HG03135 (cell line): Measurements from ENCODE around the gene MAGI3.
"Not testable (repeated sequence)": the region's sequence is repeated elsewhere in the genome, so short reads cannot be mapped to it uniquely, and the experiment has no call there.

ENCODE experiments used
- ATAC-seq: cut with Tn5 transposase; IDR thresholded peaks from one replicate; pipeline ENCODE4 v1.9.1; 2021; ENCODE audit warnings: mild to moderate bottlenecking, moderate library complexity; ENCODE audit not compliant: unreplicated experiment

The MAGI3 gene

GRCh38 chr1:113396585-113396984 lies 6.3 kb downstream of the MAGI3 start:
- no peak for ATAC-seq

GRCh38 chr1:113399062-113399583 lies 8.8 kb downstream of the MAGI3 start:
- no peak for ATAC-seq

GRCh38 chr1:113401067-113401466 lies 10.8 kb downstream of the MAGI3 start:
- no peak for ATAC-seq

- ATAC-seq: no peak
Observed at GRCh38 chr1:113401728-113402127, 11.4 kb downstream of the MAGI3 start.

- ATAC-seq: no peak
Observed at GRCh38 chr1:113403065-113403464, 12.8 kb downstream of the MAGI3 start.

- no peak for ATAC-seq
Observed at GRCh38 chr1:113405573-113405972, 15.3 kb downstream of the MAGI3 start.

- not testable (repeated sequence) for ATAC-seq
Observed at GRCh38 chr1:113406149-113406548, 15.8 kb downstream of the MAGI3 start.

GRCh38 chr1:113409363-113409762 lies 19.0 kb downstream of the MAGI3 start:
- ATAC-seq: no peak

GRCh38 chr1:113412020-113412419 lies 21.7 kb downstream of the MAGI3 start:
- ATAC-seq: not testable (repeated sequence)

GRCh38 chr1:113415310-113416070 lies 25.2 kb downstream of the MAGI3 start:
- no peak for ATAC-seq

GRCh38 chr1:113416071-113416470 lies 25.8 kb downstream of the MAGI3 start:
- ATAC-seq: not testable (repeated sequence)

GRCh38 chr1:113416496-113416895 lies 26.2 kb downstream of the MAGI3 start:
- no peak for ATAC-seq

GRCh38 chr1:113422315-113423068 lies 32.2 kb downstream of the MAGI3 start:
- ATAC-seq: no peak

GRCh38 chr1:113423826-113424225 lies 33.5 kb downstream of the MAGI3 start:
- ATAC-seq: no peak

GRCh38 chr1:113429461-113430153 lies 39.3 kb downstream of the MAGI3 start:
- no peak for ATAC-seq

- ATAC-seq: no peak
Observed at GRCh38 chr1:113433184-113433583, 42.9 kb downstream of the MAGI3 start.

GRCh38 chr1:113434081-113434873 lies 44.0 kb downstream of the MAGI3 start:
- ATAC-seq: no peak

- ATAC-seq: no peak
Observed at GRCh38 chr1:113434874-113435175, 44.5 kb downstream of the MAGI3 start.

GRCh38 chr1:113437554-113438341 lies 47.4 kb downstream of the MAGI3 start:
- no peak for ATAC-seq
